HEK293 (cell line): ENCODE results near the gene PHF19.

Experiments used
- EGR2 ChIP-seq: fragments of 450-650 bp; formaldehyde crosslinking; IDR thresholded peaks from 2 replicates; pipeline ENCODE4 v1.5.1; 2016; ENCODE audit warnings: low read depth, missing biosample characterization, missing genetic modification characterization
- PRDM4 ChIP-seq: fragments of 450-650 bp; formaldehyde crosslinking; IDR thresholded peaks from 2 replicates; pipeline ENCODE4 v1.5.1; 2017; ENCODE audit warnings: missing biosample characterization, missing genetic modification characterization
- ZBTB49 ChIP-seq: fragments of 450-650 bp; formaldehyde crosslinking; IDR thresholded peaks from 2 replicates; pipeline ENCODE4 v1.5.1; 2016; ENCODE audit warnings: missing biosample characterization, missing genetic modification characterization, low read depth
- ZFP3 ChIP-seq: fragments of 450-650 bp; formaldehyde crosslinking; IDR thresholded peaks from 2 replicates; pipeline ENCODE4 v1.5.1; 2016; ENCODE audit warnings: low read depth, missing biosample characterization, missing genetic modification characterization
- ZFP41 ChIP-seq: fragments of 450-650 bp; formaldehyde crosslinking; IDR thresholded peaks from 2 replicates; pipeline ENCODE4 v1.5.1; 2016; ENCODE audit warnings: missing biosample characterization, missing genetic modification characterization, borderline replicate concordance
- ZNF146 ChIP-seq: fragments of 450-650 bp; formaldehyde crosslinking; IDR thresholded peaks from 2 replicates; pipeline ENCODE4 v1.5.1; 2016; ENCODE audit warnings: missing biosample characterization, missing genetic modification characterization
- ZNF501 ChIP-seq: fragments of 450-650 bp; formaldehyde crosslinking; IDR thresholded peaks from 2 replicates; pipeline ENCODE4 v1.5.1; 2016; ENCODE audit warnings: missing biosample characterization, missing genetic modification characterization
- ZNF510 ChIP-seq: fragments of 450-650 bp; formaldehyde crosslinking; IDR thresholded peaks from 2 replicates; pipeline ENCODE4 v1.5.1; 2018; ENCODE audit warnings: mild to moderate bottlenecking, missing genetic modification characterization, missing biosample characterization; ENCODE audit not compliant: insufficient replicate concordance
- ZNF791 ChIP-seq: fragments of 450-650 bp; formaldehyde crosslinking; IDR thresholded peaks from 2 replicates; pipeline ENCODE4 v1.5.1; 2016; ENCODE audit warnings: missing biosample characterization, missing genetic modification characterization
- TF ChIP-seq, protein P1 (sequence below): fragments of 450-650 bp; formaldehyde crosslinking; IDR thresholded peaks from 2 replicates; pipeline ENCODE4 v1.5.1; 2016; ENCODE audit warnings: missing biosample characterization, missing genetic modification characterization
- TF ChIP-seq, protein P2 (sequence below): fragments of 450-650 bp; IDR thresholded peaks from 2 replicates; pipeline ENCODE4 v1.5.1; 2018; ENCODE audit warnings: missing biosample characterization, mild to moderate bottlenecking, missing genetic modification characterization
- TF ChIP-seq, protein P3 (sequence below): fragments of 450-650 bp; formaldehyde crosslinking; IDR thresholded peaks from 2 replicates; pipeline ENCODE4 v1.5.1; 2016; ENCODE audit warnings: missing biosample characterization, missing genetic modification characterization
- TF ChIP-seq, protein P4 (sequence below): sonication (generic); formaldehyde crosslinking; IDR thresholded peaks from 2 replicates; pipeline ENCODE4 v1.8.1; 2022; ENCODE audit warnings: mild to moderate bottlenecking, moderate library complexity, missing genetic modification reagents

DNA sequence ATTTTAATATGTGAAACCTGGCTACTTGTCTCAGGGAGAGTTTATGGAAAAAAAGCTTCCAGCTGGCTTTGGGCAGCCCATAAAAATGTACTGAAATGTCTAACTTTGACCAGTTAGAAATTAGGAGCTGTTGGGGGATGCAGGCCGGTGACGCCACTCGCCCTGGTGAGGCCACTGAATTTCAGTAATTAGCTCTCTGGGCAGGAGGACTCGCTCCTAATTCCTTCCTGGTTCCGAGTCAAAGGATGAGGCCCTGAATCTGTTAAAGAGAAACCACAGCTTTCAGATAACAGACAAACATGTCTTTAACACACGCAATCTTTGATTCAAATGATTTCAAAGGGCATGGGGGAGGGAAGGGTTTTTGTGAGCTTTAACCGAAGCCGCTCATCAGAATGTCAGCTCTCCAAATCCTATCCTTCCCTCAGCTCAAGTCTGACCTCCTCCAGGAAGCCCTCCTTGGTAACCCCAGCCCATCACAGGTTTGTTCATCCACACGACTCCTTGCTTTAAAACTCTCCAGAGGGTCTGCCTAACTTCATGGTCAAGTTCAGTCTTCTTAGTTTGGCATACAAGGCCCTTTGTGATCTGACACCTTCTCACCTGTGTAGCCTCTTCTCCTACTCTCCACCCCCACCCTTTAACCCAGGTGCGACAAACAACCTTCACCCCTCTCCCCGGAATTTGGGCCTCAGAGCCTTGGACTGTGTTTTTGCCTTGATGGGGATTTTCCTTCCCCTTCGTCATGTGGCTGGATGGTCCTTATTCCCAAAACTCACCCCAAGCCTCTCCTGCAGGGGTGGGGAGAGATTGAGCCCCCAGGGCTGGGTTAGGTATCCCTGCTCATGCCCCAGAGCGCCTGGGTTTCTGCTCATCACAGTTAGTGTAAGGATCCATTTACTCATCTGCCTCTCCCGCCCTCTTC is 13.6 kb upstream of the PHF19 start:
- TF ChIP-seq ZFP41 (tag by site-specific recombination) (no peak), ZFP3 (tag by site-specific recombination) (no peak), ZNF510 (tag by site-specific recombination) (no peak), ZBTB49 (tag by site-specific recombination) (no peak), ZNF791 (no peak), EGR2 (no peak), ZNF146 (tag by site-specific recombination) (no peak), PRDM4 (tag by site-specific recombination) (no peak), ZNF501 (tag by site-specific recombination) (no peak)
- TF ChIP-seq, protein P1, sequence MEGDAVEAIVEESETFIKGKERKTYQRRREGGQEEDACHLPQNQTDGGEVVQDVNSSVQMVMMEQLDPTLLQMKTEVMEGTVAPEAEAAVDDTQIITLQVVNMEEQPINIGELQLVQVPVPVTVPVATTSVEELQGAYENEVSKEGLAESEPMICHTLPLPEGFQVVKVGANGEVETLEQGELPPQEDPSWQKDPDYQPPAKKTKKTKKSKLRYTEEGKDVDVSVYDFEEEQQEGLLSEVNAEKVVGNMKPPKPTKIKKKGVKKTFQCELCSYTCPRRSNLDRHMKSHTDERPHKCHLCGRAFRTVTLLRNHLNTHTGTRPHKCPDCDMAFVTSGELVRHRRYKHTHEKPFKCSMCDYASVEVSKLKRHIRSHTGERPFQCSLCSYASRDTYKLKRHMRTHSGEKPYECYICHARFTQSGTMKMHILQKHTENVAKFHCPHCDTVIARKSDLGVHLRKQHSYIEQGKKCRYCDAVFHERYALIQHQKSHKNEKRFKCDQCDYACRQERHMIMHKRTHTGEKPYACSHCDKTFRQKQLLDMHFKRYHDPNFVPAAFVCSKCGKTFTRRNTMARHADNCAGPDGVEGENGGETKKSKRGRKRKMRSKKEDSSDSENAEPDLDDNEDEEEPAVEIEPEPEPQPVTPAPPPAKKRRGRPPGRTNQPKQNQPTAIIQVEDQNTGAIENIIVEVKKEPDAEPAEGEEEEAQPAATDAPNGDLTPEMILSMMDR (tag by site-specific recombination), result no peak
- TF ChIP-seq, protein P2, sequence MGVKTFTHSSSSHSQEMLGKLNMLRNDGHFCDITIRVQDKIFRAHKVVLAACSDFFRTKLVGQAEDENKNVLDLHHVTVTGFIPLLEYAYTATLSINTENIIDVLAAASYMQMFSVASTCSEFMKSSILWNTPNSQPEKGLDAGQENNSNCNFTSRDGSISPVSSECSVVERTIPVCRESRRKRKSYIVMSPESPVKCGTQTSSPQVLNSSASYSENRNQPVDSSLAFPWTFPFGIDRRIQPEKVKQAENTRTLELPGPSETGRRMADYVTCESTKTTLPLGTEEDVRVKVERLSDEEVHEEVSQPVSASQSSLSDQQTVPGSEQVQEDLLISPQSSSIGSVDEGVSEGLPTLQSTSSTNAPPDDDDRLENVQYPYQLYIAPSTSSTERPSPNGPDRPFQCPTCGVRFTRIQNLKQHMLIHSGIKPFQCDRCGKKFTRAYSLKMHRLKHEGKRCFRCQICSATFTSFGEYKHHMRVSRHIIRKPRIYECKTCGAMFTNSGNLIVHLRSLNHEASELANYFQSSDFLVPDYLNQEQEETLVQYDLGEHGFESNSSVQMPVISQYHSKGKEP (tag by site-specific recombination), result no peak
- TF ChIP-seq, protein P3, sequence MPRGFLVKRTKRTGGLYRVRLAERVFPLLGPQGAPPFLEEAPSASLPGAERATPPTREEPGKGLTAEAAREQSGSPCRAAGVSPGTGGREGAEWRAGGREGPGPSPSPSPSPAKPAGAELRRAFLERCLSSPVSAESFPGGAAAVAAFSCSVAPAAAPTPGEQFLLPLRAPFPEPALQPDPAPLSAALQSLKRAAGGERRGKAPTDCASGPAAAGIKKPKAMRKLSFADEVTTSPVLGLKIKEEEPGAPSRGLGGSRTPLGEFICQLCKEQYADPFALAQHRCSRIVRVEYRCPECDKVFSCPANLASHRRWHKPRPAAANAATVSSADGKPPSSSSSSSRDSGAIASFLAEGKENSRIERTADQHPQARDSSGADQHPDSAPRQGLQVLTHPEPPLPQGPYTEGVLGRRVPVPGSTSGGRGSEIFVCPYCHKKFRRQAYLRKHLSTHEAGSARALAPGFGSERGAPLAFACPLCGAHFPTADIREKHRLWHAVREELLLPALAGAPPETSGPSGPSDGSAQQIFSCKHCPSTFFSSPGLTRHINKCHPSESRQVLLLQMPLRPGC (tag by site-specific recombination), result no peak
- TF ChIP-seq, protein P4, sequence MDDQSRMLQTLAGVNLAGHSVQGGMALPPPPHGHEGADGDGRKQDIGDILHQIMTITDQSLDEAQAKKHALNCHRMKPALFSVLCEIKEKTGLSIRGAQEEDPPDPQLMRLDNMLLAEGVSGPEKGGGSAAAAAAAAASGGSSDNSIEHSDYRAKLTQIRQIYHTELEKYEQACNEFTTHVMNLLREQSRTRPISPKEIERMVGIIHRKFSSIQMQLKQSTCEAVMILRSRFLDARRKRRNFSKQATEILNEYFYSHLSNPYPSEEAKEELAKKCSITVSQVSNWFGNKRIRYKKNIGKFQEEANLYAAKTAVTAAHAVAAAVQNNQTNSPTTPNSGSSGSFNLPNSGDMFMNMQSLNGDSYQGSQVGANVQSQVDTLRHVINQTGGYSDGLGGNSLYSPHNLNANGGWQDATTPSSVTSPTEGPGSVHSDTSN (CRISPR knock-in tag), result no peak
